CD4-positive, alpha-beta T cell treated with Interleukin-6 for 4 hours (primary cell): ENCODE results near the gene SP2.
"Not testable (repeated sequence)": the region's sequence is repeated elsewhere in the genome, so short reads cannot be mapped to it uniquely, and the experiment has no call there.

Experiments
- DNase-seq: peaks from one replicate; pipeline ENCODE4 v3.0.0-alpha.2; 2020; ENCODE audit warnings: mixed read lengths

SP2 gene

DNA sequence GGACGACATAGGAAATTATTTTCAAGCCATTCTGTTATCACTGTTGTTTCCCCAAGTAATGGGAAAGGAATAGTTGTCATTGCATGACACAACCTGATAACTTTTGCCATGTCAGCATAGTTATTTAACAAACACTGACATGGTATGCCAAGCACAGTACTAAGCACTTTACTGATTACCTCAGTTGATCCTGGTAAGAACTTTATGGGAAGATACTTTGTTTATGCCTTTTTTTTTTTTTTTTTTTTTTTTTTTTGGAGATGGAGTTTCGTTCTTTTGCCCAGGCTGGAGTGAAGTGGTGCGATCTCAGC is 29.6 kb downstream of the SP2 start:
- DNase-seq, result no peak

DNA sequence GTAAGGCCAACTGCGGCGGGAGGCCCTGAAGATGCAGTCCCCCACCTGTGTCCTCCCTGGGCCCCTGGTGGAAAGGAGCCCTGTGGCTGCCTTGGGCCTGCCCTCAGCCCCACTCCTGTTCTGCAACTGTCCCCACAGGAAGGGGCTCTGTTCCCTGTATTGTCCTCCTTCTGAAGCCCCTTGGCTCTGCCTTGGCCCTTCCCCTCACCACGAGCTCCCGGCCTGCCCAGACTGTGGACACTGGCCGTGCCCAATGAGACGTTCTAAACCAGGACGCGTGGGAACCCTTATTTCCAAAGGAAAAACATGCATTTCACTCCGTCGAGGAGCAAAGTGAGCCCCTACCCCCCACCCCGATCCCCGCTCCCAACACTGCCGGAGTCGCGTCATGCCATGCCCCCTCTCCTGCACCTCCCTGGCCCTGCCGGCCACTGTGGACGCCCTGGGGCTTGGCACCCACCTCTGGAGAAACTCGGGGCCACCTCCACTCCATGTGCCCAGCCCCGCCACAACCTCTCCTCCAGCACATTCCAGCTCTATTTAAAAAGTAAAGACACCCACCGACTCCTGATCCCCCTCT is 31.9 kb downstream of the SP2 start:
- DNase-seq, result no peak

DNA sequence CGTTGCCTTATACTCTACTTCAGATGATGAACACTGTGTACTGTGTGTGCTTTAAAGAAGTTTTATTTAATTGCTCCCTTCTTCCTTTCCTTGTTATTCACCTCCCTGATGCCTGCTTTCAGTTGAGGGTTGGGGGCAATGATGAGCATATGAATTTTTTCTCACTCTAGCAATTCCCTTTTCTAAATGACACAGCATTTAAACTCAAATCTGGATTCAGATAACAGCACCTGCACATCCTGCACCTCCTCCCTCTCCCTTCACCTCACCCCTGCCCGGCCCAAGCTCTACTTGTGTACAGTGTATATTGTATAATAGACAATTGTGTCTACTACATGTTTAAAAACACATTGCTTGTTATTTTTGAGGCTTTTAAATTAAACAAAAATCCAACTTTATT is 32.4 kb downstream of the SP2 start:
- no peak for DNase-seq

DNA sequence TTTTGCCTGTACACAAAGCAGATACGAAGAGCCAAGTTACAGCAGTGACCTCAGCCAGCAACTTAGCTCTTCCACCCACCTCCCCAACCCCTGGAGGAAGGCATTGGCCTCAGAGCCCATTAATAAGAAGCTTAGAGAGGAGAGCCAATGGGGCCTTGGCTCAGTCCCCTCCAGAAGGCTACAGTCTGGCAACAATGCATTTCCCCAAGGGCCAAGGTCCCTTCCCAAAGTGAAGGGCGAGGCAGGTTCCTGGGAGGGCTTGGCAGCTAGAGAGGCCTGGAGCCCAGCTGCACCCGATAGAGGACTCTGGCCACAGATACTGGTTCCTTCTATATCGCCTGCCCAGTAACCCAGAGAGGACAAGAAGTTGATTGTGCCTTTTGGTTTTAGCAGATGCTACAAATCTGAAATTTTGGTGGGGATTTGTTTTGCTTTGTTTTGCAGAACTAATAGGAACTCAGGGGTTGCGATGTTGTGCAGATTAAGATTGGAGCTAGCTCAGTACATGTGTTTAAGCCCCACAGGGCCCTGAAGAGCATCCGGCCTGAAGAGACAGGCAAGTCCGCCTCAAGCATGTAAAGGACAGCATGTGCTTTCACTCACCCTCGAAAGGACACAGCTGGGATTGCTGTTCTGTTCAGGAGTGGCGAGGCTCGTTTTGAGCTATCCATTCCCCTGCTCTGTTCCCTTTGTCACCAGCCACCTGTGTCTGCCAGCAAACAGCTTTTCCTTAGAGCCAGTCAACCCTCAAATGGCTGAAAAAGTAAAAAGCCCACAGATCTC is 33.4 kb downstream of the SP2 start:
- no peak for DNase-seq

DNA sequence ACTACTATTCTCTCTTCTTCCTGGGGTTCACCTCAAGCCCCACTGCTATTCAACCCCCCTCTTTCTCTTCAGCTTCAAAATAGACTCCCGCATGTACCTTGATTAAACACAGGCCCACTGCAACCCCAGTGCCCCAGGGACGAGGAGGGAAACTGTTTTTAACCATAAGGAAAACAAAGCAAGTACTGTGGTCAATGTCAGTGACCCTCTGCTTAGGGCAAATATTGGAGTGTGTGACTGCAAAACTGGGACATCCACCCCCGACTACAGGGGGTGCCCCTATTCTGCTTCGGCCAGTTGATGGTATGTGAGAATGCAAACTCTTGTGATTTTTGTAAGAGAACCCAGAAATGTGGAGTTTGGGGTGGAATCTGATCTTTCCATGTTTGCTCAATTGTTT is 35.8 kb downstream of the SP2 start:
- no peak for DNase-seq

DNA sequence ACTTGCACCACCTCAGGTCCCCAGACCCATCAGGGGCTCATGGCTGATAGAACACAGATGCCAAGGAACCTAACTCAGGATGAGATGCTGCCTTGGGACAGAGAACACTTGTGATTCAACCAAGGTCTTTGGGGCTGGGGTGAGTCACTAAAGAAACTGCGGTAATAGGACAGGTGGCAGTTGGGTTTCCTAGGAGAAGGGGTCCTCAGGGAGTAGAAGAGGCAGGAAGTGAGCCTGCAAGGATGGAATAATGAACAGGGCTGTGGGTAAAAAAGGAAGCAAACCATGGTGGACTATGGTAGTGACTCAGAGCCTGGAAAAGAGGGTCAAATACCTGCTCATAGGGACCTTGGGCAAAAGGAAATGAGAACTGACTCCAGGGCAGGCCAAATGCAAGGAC is 38.8 kb downstream of the SP2 start:
- DNase-seq, result no peak

DNA sequence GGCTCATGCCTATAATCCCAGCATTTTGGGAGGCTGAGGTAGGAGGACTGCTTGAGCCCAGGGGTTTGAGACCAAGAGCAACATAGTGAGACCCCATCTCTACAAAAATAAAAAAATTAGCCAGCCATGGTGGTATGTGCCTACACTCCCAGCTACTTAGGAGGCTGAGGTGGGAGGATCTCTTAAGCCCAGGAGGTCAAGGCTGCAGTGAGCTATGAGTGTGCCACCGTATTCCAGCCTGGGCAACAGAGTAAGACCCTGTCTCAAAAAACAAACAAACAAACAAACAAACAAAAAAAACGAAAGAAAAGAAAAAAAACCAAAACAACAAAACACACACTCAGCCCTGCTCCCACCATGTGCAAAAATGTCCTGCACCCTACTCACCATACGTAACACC is 39.4 kb downstream of the SP2 start:
- DNase-seq, result not testable (repeated sequence)

DNA sequence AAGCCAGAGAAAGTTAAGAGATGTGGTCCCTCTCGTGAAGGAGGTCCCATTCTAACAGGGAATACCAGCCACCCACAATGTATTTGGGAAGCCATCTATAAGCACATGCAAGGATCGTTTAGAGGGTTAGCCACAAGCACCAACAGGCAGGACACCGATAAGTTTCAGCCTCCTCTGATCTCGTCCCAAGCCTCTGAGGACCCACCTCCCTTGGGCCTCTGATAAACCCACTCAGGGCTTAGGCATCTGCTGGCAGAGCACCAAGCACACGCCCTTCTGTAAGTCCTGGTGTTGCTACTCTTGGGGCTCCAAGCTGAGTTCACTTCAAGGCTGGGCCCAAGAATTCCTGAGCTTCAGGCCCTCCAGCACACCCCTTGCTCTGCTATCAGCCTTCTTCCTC is 39.9 kb downstream of the SP2 start:
- no peak for DNase-seq

DNA sequence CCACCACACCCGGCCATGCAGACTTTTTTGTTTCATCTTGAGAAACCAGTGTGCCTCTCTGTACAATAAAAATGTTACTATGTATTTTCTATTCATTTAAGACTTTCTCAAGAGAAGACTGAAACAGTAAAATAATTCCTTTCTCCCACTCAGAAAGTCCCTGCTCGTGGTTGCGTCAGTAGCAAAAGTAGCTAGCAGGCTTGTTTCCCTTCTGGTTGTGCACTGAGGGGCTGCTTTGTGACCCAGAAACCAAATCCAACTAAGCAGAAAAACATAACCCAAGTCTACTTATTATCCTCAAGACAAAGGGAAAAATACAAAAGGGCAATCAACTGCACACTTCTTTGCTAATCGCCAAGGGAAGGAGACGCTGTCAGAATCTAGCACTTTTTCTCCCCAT is 41.9 kb downstream of the SP2 start:
- DNase-seq, result no peak

DNA sequence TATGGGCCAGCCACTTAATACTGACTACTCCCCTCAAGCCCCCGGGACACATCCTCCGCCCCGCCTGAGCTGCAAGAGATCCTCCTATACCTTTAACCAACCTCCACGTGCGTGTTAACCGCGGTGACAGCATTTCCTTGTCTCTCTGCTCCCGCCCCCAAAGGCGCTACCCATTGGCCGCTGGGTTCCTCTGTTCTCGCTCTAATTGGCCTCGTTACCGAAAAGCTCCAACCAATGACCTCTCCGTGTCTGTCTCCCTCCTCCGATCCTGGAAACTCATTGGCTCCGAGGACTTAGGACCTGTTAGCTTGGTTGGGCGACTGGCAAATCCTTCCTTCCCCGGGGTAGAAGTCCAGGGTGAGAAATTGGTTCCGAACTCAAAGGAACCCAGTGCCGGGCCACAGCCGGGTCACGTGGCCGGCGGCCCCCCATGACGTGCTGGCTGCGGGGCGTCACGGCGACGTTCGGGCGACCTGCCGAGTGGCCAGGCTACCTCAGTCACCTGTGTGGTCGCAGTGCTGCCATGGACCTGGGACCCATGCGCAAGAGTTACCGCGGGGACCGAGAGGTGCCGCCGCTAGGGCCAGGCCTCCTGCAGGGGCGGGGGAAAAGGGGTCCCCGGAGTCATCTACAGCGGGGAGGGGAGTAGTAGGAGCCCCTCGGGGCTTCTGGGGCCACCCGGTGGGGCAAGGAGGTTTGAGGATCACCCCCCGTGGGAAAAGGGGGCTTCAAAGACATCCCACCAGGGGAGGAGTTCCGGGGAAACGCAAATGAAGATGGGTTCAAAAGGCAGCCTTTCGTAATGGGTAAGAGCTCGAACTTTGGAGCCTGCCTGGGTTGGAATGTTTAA is 45.4 kb downstream of the SP2 start, which contains the start of gene PNPO:
Gene PNPO (plus strand): TSS at position 326 of the 850 bp plus-strand sequence. CDS start 105 bp downstream, at position 431.
- peak; percentile 94 for DNase-seq

DNA sequence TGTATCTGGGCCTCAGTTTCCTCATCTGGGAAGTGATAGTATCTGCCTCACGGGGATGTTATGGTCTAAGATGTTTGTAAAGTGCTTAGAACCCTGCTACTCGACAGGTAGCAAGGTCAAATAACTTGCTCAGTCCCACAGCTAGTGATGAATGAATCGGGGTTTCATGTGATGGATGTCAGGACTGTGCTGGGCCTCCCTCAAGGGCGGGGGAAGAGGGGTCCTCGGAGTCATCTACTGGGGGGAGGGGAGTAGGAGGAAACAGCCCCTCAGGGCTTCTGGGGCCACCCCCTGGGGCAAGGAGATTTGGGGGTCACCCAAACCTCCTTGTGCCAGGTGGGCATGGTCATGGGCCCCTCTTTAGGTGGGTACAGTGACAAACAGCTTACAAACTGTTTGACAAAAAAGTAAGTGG is 46.1 kb downstream of the SP2 start:
- DNase-seq, result no peak

DNA sequence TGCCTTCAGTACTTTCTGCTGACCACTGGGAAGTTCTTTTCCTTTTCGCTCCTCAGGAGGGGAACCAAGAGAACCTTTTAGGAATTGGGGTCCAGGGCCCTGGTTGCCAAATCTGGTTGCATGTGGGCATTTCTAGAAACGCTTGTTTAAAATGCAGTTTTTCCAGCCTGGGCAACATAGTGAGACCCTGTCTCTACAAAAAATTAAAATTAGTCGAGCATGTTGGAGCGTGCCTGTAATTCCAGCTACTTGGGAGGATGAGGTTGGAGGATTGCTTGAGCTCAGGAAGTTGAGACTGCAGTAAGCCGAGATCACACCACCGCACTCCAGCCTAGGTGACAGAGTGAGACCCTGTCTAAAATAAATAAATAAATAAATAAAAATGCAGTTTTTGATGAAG is 46.5 kb downstream of the SP2 start:
- DNase-seq, result no peak

DNA sequence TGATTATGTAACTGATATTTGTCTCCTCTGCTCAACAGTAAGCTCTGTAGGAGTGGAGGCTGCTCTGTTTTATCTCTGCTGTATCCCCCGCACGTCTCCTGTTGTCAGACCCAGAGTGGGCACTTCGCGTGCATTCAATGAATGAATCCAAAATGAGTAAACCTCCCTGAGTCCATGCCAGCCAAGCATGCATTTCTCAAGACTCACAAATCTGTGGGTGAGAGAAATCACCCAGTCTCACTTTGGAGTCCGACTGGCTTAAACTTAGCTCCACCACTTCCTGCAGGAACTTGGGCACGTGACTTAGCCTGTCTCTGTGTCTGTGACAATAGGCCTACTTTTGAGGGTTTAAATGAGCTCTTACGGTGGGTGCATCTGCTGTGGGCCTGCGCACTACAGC is 49.0 kb downstream of the SP2 start:
- DNase-seq, result peak; percentile 45

DNA sequence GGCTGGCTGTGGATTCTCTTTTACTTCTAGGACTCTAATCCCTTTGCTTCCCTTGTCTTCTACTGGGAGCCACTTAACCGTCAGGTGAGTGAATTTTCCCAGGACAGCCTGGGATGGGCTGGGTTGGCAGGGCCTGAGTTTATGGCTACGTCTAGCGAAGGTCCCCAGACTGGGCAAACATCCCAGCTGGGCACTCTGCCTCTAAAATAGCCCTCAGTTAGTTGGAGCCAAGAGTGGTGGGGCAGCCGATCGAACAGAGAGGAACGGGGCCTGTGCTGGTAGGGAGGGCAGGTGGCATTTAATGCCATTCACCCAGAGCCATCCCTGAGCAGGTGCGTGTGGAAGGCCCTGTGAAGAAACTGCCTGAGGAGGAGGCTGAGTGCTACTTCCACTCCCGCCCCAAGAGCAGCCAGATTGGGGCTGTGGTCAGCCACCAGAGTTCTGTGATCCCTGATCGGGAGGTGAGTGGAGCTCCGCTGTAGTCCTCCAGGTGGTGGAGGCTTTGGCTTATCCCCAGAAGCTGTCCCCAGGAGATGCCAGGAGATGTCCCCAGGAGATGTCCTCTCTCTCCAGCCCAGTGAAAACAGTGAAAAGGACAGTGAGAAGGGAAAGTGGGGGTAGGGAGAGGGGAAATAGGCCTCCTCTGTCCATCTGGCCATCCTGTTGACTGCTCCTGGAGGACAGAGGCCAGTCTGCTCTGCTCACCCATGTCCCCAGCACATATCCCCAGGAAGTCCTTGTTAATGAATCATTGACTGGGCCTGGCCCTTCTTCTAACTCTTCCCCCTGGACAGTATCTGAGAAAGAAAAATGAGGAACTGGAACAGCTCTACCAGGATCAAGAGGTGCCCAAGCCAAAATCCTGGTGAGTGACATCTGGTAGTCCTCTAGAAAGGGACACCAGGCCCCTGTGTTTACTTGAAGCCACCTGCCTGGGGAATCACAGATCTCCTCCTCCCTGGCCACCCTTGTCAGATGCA is 49.8 kb downstream of the SP2 start:
- no peak for DNase-seq

DNA sequence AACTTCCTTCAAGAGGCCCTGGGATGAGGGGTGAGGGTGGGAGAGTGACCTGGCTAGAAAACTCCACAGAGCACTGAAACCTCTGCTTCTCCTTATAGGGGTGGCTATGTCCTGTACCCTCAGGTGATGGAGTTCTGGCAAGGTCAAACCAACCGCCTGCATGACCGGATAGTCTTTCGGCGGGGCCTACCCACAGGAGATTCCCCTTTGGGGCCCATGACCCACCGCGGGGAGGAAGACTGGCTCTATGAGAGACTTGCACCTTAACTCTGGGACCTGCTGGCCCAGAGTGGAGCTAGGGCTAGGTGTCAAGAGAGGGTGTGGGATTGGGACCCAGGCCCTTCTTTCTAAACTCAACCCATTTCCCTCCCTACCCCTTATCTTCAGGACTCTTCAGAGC is 50.5 kb downstream of the SP2 start:
- no peak for DNase-seq

DNA sequence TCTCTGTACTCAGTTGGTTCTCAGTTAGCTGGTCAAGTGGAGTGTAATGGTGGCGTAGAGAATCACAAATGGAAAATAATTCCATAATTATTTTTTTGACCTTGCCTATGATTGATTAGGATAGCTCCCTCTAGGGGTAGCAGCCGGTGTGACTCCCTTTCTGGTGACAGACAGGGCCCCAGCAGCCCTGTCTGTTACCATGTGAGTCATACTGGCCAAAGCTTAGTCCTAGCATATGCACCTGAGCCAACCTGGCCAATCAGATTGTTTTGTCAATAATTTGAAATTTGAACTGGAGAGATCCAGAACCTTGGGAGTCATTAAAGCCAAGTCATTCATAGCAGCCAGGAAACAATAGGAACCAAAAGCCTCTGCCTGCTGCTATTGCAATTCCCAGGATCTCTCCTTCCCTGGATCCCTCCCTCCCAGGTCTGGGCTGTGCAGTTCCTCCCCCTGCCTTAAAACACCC is 50.9 kb downstream of the SP2 start:
- peak; percentile 80 for DNase-seq

DNA sequence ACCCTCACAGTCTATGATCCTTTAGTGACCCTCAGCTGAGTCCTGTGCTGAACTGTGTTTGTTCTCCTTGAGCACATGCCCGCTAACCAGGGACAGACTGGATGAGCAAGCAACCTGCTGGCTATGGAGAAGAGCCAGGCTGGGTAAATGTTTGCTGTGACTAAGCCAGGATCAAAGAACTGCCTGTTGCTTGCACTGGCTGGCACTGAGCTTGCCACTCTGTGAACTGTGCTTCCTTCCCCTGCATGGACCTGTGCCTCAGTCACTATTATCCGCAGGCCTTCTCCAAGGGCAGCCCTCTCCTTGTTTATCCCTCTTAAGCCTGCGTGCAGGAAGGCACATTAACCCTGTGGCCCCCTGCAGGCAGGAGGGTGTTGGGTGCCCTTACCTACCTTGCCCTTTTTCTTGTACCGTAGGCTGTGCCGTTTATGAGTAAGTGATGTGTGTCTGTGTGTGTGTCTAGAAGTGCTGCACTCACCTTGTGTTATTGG is 52.7 kb downstream of the SP2 start:
- DNase-seq, result no peak

DNA sequence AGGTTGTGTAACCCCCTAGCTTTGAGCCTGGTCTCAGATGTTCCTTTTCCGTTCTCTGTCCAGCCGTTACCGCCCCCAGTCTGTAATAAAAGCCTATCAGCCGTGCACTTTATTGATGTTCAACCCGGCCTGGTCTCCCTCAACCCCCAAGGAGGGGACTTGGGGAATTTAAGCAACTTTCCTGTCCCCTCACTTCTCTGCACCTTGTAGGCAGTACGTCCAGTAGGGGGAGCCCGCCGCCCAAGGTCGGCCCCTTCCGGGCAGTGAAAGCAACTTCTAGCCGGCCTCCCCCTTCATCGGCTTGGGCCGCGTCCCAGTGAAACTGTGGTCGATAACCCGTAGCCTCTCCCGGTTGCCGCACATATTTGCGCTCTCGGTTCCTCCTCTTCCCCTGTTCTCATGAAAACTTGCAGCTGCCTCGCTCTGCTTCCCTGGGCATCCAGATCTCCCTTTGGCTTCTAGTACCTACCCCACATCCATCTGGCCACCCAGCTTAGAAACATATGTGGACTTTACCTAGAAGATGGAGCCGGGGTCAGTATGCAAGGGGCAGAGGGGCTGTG is 53.2 kb downstream of the SP2 start:
- peak; percentile 87 for DNase-seq

DNA sequence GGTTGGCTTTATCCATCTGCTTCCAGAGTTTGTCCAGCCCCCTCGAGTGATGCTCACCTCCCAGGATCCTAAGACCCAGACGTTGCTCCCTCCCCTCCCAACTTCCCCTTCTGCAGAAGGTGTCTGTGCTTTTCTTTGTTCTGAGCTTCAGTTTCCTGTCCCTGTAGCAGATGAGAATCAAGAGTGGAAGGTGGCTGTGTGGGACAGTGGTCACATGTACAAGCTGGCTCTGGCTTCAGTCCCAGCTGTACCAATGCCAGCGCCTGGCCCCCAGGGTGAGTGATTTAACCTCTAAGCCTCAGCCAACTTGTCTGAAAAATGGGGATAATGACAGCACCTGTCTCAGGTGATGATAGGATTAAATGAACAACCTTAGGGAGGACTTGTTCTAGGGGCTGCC is 53.9 kb downstream of the SP2 start:
- DNase-seq, result peak; percentile 37

DNA sequence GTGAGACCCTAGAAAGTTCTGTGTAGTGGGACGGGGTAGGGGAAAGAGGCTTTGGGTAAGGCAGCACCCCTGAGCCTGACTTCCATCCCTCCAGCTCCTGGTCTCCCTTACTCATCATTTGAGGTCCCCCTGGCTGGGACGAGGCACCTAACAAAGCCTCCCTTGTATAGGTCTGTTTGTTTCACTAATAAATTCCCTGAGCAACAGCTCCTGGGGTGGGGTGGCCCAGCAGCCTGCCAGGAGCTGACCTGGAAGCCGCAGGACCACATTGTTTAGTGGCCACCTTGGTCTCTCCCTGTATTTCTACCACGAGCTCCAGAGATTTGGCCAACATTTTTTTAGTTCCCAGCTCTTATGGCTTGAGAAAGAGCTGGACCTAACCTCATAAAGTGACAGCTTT is 54.4 kb downstream of the SP2 start:
- DNase-seq, result no peak

DNA sequence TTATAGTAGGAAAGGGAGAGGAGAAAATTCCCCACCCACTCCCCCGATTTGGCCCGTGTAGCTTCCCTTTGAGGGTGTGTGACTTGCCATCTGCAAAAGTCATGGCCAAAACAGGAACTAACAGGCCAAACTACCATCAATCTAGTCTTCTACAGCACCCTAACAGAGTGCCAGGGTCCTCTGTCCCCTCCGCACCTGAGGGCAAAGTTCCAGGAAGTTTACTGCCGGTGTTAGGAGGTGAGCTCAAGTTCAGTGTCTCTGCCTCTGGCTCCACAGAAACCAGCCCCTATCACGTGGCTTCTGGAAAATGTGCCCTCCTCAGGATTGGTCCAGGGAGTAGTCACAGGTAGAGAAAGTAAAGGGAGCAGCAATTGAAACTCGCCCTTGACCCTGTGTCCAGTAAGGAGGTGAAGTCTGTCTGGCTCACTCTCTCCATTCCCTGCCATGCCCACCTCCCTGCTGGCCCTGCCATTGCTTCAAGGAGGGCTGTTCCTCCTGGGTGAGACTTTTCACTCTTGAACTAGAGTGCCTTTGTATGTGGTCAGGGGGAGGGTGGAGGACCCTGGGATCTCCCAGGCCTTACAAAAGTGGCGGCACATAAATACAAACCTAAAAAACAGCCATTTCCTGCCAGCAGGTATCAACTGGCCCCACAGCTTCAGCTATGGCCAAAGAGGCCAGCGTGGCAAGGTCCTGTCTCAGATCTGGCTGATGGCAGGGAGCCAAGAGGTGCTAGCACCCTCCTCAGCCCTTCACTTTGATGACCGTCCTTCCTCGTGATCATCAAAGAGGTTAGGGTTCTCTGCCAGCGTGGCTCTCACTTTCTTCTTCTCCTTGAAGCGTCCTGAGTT is 56.4 kb downstream of the SP2 start:
- DNase-seq, result no peak
